GM21717 (cell line): ENCODE data around the gene ABCB1.
A peak's percentile ranks its signal among the peaks of the same experiment; 100 is the strongest.
"Not testable (repeated sequence)": the region's sequence is repeated elsewhere in the genome, so short reads cannot be mapped to it uniquely, and the experiment has no call there.

Experiments used
- ATAC-seq: cut with Tn5 transposase; IDR thresholded peaks from one replicate; pipeline ENCODE4 v1.9.1; 2021; ENCODE audit warnings: mild to moderate bottlenecking, moderate library complexity; ENCODE audit not compliant: unreplicated experiment

Gene ABCB1

GRCh38 chr7:87474533-87475358, 125.9 kb downstream of the ABCB1 start:
- peak; percentile 83 for ATAC-seq

- peak; percentile 12 for ATAC-seq
These were observed 126.7 kb downstream of the ABCB1 start for GRCh38 chr7:87473986-87474385.

- ATAC-seq: no peak
These were observed 127.5 kb downstream of the ABCB1 start for GRCh38 chr7:87473192-87473591.

- ATAC-seq: no peak
These were observed 129.2 kb downstream of the ABCB1 start for GRCh38 chr7:87471473-87471872.

- ATAC-seq: not testable (repeated sequence)
These were observed 131.5 kb downstream of the ABCB1 start for GRCh38 chr7:87469204-87469603.

GRCh38 chr7:87465534-87465880, 135.2 kb downstream of the ABCB1 start:
- ATAC-seq: not testable (repeated sequence)

- not testable (repeated sequence) for ATAC-seq
These were observed 135.7 kb downstream of the ABCB1 start for GRCh38 chr7:87464830-87465533.

GRCh38 chr7:87463982-87464381, 136.7 kb downstream of the ABCB1 start:
- no peak for ATAC-seq

GRCh38 chr7:87460444-87460843, 140.2 kb downstream of the ABCB1 start:
- not testable (repeated sequence) for ATAC-seq

- ATAC-seq: no peak
These were observed 140.7 kb downstream of the ABCB1 start for GRCh38 chr7:87459941-87460340.

- ATAC-seq: no peak
These were observed 142.5 kb downstream of the ABCB1 start for GRCh38 chr7:87458148-87458547.

GRCh38 chr7:87456247-87456646, 144.4 kb downstream of the ABCB1 start:
- no peak for ATAC-seq
